A673 (cell line): ENCODE results near the gene PTH1R. TPM values are rescaled to one million over a fixed set of nuclear protein-coding genes. Genes with fewer than 3 reads are reported as not detected.
A peak's percentile ranks its signal among the peaks of the same experiment; 100 is the strongest.

Experiments
- BruUV-seq: library from RNA; stranded (reverse); fragments of 400-500 nt; replicated peaks from 2 replicates; lab custom pipeline; 2021; lab: Mats Ljungman, UMichigan
- CTCF ChIA-PET: fragments of 300-600 bp; sonication (Branson Sonifier 250); formaldehyde crosslinking; loops from one replicate; lab custom pipeline; 2022; ENCODE audit warnings: antibody characterized with exemption; lab: Charles Lee
- POLR2A ChIA-PET: fragments of 300-600 bp; sonication (Branson Sonifier 250); formaldehyde crosslinking; loops from one replicate; lab custom pipeline; 2022; ENCODE audit warnings: antibody characterized with exemption; ENCODE audit not compliant: low non-redundant PET; lab: Charles Lee
- DNase-seq: peaks from one replicate; pipeline ENCODE4 v3.0.0-alpha.2; 2015; ENCODE audit warnings: low spot score
- H3K27ac ChIP-seq: fragments of 200-600 bp; sonication (generic); 2 replicates; pipeline ENCODE4 v1.5.1; 2016; ENCODE audit warnings: mixed run types, low read depth, mild to moderate bottlenecking, mixed read lengths, antibody characterized with exemption, low read length; ENCODE audit not compliant: poor library complexity, severe bottlenecking
- H3K27me3 ChIP-seq: fragments of 200-600 bp; sonication (generic); replicated peaks from 2 replicates; pipeline ENCODE4 v1.6.1; 2017; ENCODE audit warnings: mixed run types, low read depth, mild to moderate bottlenecking, mixed read lengths, antibody characterized with exemption, low read length; ENCODE audit not compliant: insufficient read depth, poor library complexity
- H3K36me3 ChIP-seq: fragments of 200-600 bp; sonication (generic); 2 replicates; pipeline ENCODE4 v1.6.1; 2016; ENCODE audit warnings: mixed run types, mild to moderate bottlenecking, mixed read lengths, antibody characterized with exemption, low read length; ENCODE audit not compliant: insufficient read depth, poor library complexity, severe bottlenecking
- H3K4me1 ChIP-seq: fragments of 200-600 bp; sonication (generic); 2 replicates; pipeline ENCODE4 v1.6.1; 2017; ENCODE audit warnings: mixed run types, mild to moderate bottlenecking, mixed read lengths, antibody characterized with exemption, low read length; ENCODE audit not compliant: insufficient read depth, poor library complexity, severe bottlenecking
- H3K4me3 ChIP-seq: fragments of 200-600 bp; sonication (generic); 2 replicates; pipeline ENCODE4 v1.5.1; 2016; ENCODE audit warnings: low read depth, mixed run types, mild to moderate bottlenecking, mixed read lengths, low read length; ENCODE audit not compliant: poor library complexity, severe bottlenecking
- H3K9me3 ChIP-seq: fragments of 200-600 bp; sonication (generic); 2 replicates; pipeline ENCODE4 v1.6.1; 2016; ENCODE audit warnings: mixed run types, low read depth, mild to moderate bottlenecking, mixed read lengths, antibody characterized with exemption, low read length; ENCODE audit not compliant: poor library complexity, severe bottlenecking
- CTCF ChIP-seq: fragments of 300-800, 200-600 bp; sonication (generic); conservative IDR thresholded peaks from 2 replicates; pipeline ENCODE4 v1.5.1; 2017; ENCODE audit warnings: low read depth, mild to moderate bottlenecking, antibody characterized with exemption, low read length, moderate library complexity, mixed read lengths
- EZH2 ChIP-seq: fragments of 200-600 bp; sonication (generic); IDR thresholded peaks from 2 replicates; pipeline ENCODE4 v1.6.1; 2017; ENCODE audit warnings: borderline replicate concordance, low read depth, mild to moderate bottlenecking, mixed read lengths, antibody characterized with exemption, low read length; ENCODE audit not compliant: poor library complexity, severe bottlenecking
- intact Hi-C: fragments of 100-400 bp; cut with micrococcal nuclease; formaldehyde crosslinking; loops from one replicate; pipeline ENCODE4 v1.10.0; 2022; ENCODE audit not compliant: unreplicated experiment
- total RNA-seq: library from RNA; stranded (reverse); gene quantifications from 2 replicates; pipeline ENCODE4 v1.2.3, GENCODE V29; 2021

PTH1R gene
- total RNA-seq, 1 experiment from 2014 or later = 1.2 TPM

DNA sequence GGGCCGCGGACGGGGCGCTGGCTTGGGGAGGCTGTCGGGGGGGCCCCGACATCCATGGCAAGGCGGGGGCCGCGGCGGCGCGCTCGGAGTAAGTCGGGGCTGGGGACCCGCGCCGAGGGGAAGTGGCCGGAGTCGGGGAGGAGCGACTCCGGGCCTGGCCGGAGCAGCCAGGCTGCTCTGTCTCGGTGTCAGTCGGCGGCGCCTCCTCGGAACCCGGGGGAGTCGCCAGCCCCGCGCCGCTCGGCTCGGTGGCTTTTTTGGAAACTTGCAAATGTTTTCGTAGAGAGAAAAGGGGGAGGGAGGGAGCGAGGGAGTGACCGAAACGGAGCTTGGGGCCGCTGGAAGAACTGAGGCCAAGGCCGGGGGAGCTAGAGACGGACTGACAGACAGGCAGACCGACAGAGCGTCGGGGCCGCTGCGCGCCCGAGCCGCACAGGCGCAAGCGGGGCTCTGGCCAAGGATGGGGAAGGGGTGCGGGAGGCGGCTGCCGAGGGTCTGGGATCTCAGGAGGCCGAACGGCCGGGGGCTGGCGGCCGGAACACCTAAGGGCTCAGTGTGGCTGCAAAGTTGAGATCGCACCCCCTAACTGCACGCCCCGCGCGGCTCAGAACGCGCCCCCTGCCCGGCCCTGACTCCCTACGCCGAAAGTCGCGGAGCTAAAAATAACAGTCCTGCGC lies 5.0 kb downstream of the PTH1R start:
- peak overlapping the region; percentile 48 for H3K4me3 ChIP-seq
- intact Hi-C loops = no loop called here
- TF ChIP-seq CTCF (no peak), EZH2 (no peak)
- H3K27me3 ChIP-seq = no peaks in the 10 kb centered on the region
- H3K9me3 ChIP-seq = no peaks in the 10 kb centered on the region
- DNase-seq = peak; percentile 7
- no peaks in the 10 kb centered on the region for H3K4me1 ChIP-seq
- BruUV-seq = no TSS peak
- no peaks in the 10 kb centered on the region for H3K36me3 ChIP-seq
- POLR2A ChIA-PET = no interaction called here
- CTCF ChIA-PET = no interaction called here
- no peak overlapping the region for H3K27ac ChIP-seq

DNA sequence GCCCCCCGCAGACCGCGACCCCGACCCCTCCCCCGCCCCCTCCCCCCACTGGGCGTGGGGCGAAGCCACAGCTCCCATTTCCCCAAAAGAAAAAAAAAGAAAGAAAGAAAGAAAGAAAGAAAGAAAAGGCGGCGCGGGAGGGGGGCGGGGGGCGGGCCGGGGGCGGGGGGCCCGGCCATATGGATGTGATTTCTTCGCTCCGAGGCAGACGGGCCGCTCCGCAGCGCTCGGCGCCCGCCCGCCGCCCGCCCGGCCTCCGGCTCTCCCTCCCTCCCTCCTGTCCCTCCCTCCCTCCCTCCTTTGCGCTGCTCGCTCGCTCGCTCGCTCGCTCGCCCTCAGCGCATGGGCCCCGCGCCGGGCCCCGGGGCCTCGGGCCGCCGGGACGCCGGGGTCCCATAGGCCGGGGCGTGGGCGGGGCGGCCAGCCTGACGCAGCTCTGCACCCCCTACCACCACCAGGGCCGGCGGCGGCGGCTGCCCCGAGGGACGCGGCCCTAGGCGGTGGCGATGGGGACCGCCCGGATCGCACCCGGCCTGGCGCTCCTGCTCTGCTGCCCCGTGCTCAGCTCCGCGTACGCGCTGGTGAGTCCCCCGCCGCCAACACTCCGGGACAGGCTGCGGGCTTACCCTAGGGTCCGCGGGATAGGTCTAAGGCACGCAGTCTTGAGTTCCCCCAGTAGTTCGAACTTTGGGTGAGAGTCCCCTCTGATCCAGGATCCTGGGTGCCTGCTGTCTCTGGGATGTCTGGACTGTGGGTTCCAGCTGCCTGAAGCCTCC lies 5.7 kb downstream of the PTH1R start:
- BruUV-seq = no TSS peak
- Histone ChIP-seq H3K27ac (no peak overlapping the region), H3K9me3 (no peaks in the 10 kb centered on the region), H3K27me3 (no peaks in the 10 kb centered on the region), H3K4me1 (no peaks in the 10 kb centered on the region), H3K36me3 (no peaks in the 10 kb centered on the region), H3K4me3 (peak overlapping the region; percentile 48)
- TF ChIP-seq EZH2 = no peak
- TF ChIP-seq CTCF = no peak
- intact Hi-C loops = no loop called here
- CTCF ChIA-PET = no interaction called here
- peak; percentile 33 for DNase-seq
- POLR2A ChIA-PET = no interaction called here

- no TSS peak for BruUV-seq
- DNase-seq = no peak
- no peaks in the 10 kb centered on the region for H3K36me3 ChIP-seq
- H3K9me3 ChIP-seq = no peaks in the 10 kb centered on the region
- TF ChIP-seq EZH2 (no peak), CTCF (no peak)
- H3K4me1 ChIP-seq = no peaks in the 10 kb centered on the region
- H3K27me3 ChIP-seq = no peaks in the 10 kb centered on the region
- H3K27ac ChIP-seq = no peak overlapping the region
- peak overlapping the region; percentile 28 for H3K4me3 ChIP-seq
- intact Hi-C loops = no loop called here
- ChIA-PET POLR2A (no interaction called here), CTCF (no interaction called here)
Measured at GRCh38 chr3:46883830-46884185, 6.3 kb downstream of the PTH1R start.
